ENCODE measurements around the gene SPTSSB.

DNA sequence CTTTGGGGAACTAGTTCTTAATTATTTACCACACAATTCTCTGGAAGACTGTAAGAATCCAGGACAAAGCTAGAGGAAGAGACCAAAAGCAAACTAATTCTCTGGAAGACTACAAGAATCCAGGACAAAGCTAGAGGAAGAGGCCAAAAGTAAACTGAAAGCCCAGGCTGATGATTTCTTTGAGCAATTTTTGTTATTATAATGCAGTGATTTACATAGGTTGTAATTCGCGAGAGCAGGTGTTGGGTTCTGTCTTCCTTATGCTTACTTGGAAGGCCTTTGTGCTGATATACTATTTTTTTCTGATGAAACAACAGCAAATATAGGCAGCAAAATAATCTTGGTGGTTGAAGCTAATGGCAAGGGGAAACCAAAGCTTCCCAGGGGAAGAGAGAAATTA lies 5.2 kb downstream of the SPTSSB start:
- TF ChIP-seq EZH2 (IDR thresholded peaks at IDR 0.05; ENCODE audit: insufficient read depth, poor library complexity, severe bottlenecking): no peak
- TF ChIP-seq EZH2phosphoT487 (IDR thresholded peaks at IDR 0.05; ENCODE audit: insufficient read depth, low read depth): no peak

Data from GM23248 (cell line).